Right lobe of liver (tissue), 6 donors: ENCODE results near the gene COL17A1. TPM values are rescaled to one million over a fixed set of nuclear protein-coding genes. Genes with fewer than 3 reads are reported as not detected.

Experiments used
- ATAC-seq, 4 donors: fragments of 200-7000 bp; cut with Tn5 transposase; one replicate each; pipeline ENCODE4 v1.9.1; 2020; ENCODE audit warnings: mild to moderate bottlenecking in 4 of 4, moderate library complexity in 4 of 4
- DNase-seq, 3 donors: peaks; one replicate each; pipeline ENCODE4 v3.0.0-alpha.2; 2020
- H3K27ac ChIP-seq, 3 donors: fragments of 200-600 bp; one replicate each; pipeline ENCODE4 v1.8.0; 2022
- H3K27me3 ChIP-seq, 2 donors: fragments of 200-600 bp; one replicate each; pipeline ENCODE4 v1.8.0; 2022
- H3K36me3 ChIP-seq, 4 donors: fragments of 200-600 bp; sonication (generic) in 1 of 4; one replicate each; pipeline versions ENCODE4 v1.5.1 to v1.8.0; 2017 to 2022; ENCODE audit warnings: control low read depth in 1 of 4
- H3K4me1 ChIP-seq, 4 donors: fragments of 200-600 bp; sonication (generic) in 1 of 4; one replicate each; pipeline versions ENCODE4 v1.5.1 to v1.8.0; 2017 to 2022; ENCODE audit warnings: control low read depth in 1 of 4
- H3K4me3 ChIP-seq, 3 donors: fragments of 200-600 bp; one replicate each; pipeline ENCODE4 v1.8.0; 2022
- H3K9me3 ChIP-seq, 4 donors: fragments of 200-600 bp; sonication (generic) in 1 of 4; one replicate each; pipeline versions ENCODE4 v1.5.1 to v1.8.0; 2017 to 2022; ENCODE audit warnings: control low read depth in 1 of 4
- POLR2A ChIP-seq: fragments of 450-650 bp; IDR thresholded peaks from one replicate; pipeline ENCODE4 v1.6.1; 2017; ENCODE audit warnings: antibody characterized with exemption, mild to moderate bottlenecking
- WGBS: methylation state at CpG from one replicate; pipeline ENCODE4 v1.1.6; 2018; ENCODE audit warnings: low coverage, low lambda C conversion rate; ENCODE audit not compliant: insufficient coverage; ENCODE audit errors: missing lambda C conversion rate; 5-methylcytosine and 5-hydroxymethylcytosine counted together
- intact Hi-C, 2 donors: fragments of 100-400 bp; cut with DNase I; formaldehyde crosslinking; loops; one replicate each; pipeline versions ENCODE4 v1.11.2 to v1.14.1; 2022
- total RNA-seq, 6 experiments: library from RNA; depleted of rRNA in 2 of 6; stranded (reverse); fragments of >200 nt in 2 of 6; fragmentation: NEBNext Ultra II Directional in 3 of 6; extraction: Animal tissue kit (Norgen Biotek cat#: 25700) in 3 of 6; gene quantifications; one replicate each; pipeline versions ENCODE4 v1.1.0 to v1.2.4, GENCODE V29; 2016 to 2023
- TF ChIP-seq, protein P1 (sequence below), 4 donors: fragments of 200-600 bp in 3 of 4; fragments of 450-650 bp in 1 of 4; IDR thresholded peaks; one replicate each; pipeline versions ENCODE4 v1.5.1 to v1.8.0; 2016 to 2022; ENCODE audit warnings: antibody characterized with exemption in 4 of 4, mild to moderate bottlenecking in 2 of 4
- donor health status: DM: no; HTN: yes; CAD: no.
- donor health status: DM: no; HTN: no; CAD: no.
- donor health status: DM: no; HTN: no; CAD: no.
- donor health status: DM: no; HTN: yes; CAD: no.
- donor health status: DM: no; HTN: yes; CAD: no.

The COL17A1 gene
- total RNA-seq, 6 experiments from 2014 or later: 0.11 to 0.12 TPM; not detected in 4

DNA sequence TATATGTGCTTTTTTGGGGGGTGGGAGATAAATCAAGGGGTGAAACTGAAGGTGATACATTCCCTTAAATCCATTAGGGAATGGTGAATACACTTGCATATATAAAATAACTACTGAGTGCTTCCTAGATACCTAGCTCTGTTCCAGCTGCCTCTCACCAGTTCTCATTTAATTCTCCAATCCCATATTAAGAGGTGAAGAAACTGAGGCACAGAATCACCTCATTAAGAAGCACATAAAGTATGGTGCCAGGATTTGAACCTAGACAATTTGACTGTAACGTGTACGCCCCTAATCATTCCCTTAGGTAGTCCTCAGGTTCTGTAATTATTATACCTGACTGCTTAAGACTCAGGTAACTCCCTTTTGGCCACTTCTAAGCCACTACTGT, 34.8 kb upstream of the COL17A1 start:
- DNase-seq: no peak
- WGBS: 63% methylated on average over 2 of the region's 2 CpGs
- no peak for TF ChIP-seq POLR2A
- TF ChIP-seq, protein P1, sequence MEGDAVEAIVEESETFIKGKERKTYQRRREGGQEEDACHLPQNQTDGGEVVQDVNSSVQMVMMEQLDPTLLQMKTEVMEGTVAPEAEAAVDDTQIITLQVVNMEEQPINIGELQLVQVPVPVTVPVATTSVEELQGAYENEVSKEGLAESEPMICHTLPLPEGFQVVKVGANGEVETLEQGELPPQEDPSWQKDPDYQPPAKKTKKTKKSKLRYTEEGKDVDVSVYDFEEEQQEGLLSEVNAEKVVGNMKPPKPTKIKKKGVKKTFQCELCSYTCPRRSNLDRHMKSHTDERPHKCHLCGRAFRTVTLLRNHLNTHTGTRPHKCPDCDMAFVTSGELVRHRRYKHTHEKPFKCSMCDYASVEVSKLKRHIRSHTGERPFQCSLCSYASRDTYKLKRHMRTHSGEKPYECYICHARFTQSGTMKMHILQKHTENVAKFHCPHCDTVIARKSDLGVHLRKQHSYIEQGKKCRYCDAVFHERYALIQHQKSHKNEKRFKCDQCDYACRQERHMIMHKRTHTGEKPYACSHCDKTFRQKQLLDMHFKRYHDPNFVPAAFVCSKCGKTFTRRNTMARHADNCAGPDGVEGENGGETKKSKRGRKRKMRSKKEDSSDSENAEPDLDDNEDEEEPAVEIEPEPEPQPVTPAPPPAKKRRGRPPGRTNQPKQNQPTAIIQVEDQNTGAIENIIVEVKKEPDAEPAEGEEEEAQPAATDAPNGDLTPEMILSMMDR (IDR thresholded peaks at IDR 0.05): no peak
- no peak for ATAC-seq
- H3K27me3 ChIP-seq: no peaks in the 10 kb centered on the region
- H3K36me3 ChIP-seq: no peaks in the 10 kb centered on the region
- peaks cover 0 to 5% (median 0%) of the 10 kb centered on the region in 4 donors for H3K4me1 ChIP-seq
- intact Hi-C loops: no loop called here
- peak overlapping the region; percentile 94 to 96 (median 95) for H3K27ac ChIP-seq
- H3K4me3 ChIP-seq: peak overlapping the region; percentile 47 to 69 (median 59)
- H3K9me3 ChIP-seq: no peaks in the 10 kb centered on the region

DNA sequence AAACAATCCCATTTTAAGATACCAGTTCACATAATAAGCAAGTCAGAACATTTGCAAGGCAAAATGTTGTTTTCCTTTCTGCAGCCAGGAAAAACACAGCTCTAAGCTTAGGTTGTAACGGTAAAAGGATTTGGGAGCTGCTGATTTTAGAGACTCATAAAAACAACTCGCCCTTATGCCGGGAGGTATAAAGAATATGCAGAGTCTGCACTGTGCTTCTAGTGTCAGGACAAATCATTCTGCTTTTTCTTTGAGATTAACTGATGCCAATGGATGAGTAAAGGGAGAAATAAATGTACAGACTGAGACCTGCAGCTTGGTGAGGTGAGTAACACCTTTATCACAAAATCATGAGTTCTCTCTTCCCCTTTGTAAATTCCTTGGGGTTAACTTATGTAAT, 34.3 kb upstream of the COL17A1 start:
- no peak for ATAC-seq
- Histone ChIP-seq H3K4me3 (no peak overlapping the region), H3K36me3 (no peaks in the 10 kb centered on the region), H3K27me3 (no peaks in the 10 kb centered on the region), H3K4me1 (peaks cover 0 to 5% (median 0%) of the 10 kb centered on the region in 4 donors), H3K9me3 (no peaks in the 10 kb centered on the region), H3K27ac (peak overlapping the region in 2 of 3 donors; percentile 95 to 96)
- intact Hi-C loops: no loop called here
- TF ChIP-seq, protein P1 (IDR thresholded peaks at IDR 0.05): no peak
- WGBS: 72% methylated on average over 3 of the region's 3 CpGs
- no peak for DNase-seq

DNA sequence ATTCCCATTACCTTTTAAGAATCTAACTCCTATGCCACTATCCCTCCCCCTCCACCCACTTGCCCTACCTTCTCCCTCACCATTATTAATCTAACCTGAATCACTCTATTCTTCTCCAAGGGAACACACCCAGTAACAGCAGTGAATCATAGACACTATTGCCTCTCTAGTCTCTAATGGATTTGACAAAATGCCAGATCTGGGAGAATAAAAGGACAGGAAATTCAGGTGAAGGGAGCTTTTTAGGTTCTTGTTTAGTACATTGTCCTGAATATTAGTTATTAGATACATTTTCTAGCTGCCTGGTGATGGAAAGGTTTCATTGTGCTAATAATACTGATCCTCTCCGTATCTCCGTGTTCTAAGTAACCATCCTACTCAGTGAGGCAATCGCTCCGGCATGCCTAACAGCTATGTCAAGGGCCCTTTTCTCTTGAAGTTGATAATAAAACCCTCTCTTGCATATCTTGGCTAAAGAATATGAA, 32.2 kb upstream of the COL17A1 start:
- H3K27ac ChIP-seq: no peak overlapping the region
- H3K9me3 ChIP-seq: no peaks in the 10 kb centered on the region
- TF ChIP-seq, protein P1 (IDR thresholded peaks at IDR 0.05): no peak
- TF ChIP-seq POLR2A: no peak
- no peaks in the 10 kb centered on the region for H3K36me3 ChIP-seq
- H3K27me3 ChIP-seq: no peaks in the 10 kb centered on the region
- no peak overlapping the region for H3K4me3 ChIP-seq
- intact Hi-C loops: no loop called here
- 87% methylated on average over 4 of the region's 4 CpGs for WGBS
- peaks cover 0 to 5% (median 0%) of the 10 kb centered on the region in 4 donors for H3K4me1 ChIP-seq
- ATAC-seq (no peak), DNase-seq (no peak)

DNA sequence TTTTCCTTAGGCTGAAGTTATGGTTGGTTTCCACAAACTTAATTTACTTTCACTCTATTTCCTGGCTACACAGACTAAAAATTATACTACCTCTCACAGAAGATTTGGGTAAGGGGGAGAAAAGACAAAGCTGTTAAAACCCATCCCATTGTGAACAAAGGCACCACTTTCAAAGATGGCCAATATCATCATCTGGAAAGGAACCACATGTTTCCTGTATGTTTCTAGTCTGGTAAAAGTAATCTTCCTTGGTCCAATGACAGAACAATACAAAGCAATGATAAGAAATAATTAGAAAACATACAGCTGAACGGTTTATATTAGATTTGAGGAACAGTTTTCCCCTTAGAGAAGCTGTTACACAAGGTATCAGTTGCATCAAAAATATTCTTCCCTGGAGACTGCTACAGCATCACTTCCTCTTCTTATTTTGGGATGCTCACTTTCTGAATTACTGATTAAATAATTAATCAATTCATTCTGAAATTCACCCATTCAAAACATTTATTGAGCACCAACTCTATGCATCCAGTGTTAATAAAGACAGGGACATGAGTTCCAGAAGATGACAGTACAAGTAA, 27.8 kb upstream of the COL17A1 start:
- no peak for DNase-seq
- 11% methylated on average over 1 of the region's 1 CpG for WGBS
- Histone ChIP-seq H3K9me3 (no peaks in the 10 kb centered on the region), H3K27ac (no peak overlapping the region), H3K4me1 (no peaks in the 10 kb centered on the region), H3K27me3 (no peaks in the 10 kb centered on the region), H3K36me3 (no peaks in the 10 kb centered on the region), H3K4me3 (no peak overlapping the region)
- intact Hi-C loops: no loop called here
- no peak for TF ChIP-seq POLR2A
- TF ChIP-seq, protein P1 (IDR thresholded peaks at IDR 0.05): no peak
- no peak for ATAC-seq
